GM12878 (cell line): ENCODE results near the gene NAT9. TPM values are rescaled to one million over a fixed set of nuclear protein-coding genes. Genes with fewer than 3 reads are reported as not detected.

Source experiments
- ATAC-seq: fragments of 200-7000 bp; cut with Tn5 transposase; 3 replicates; pipeline ENCODE4 v1.9.1; 2020; ENCODE audit warnings: mild to moderate bottlenecking, moderate library complexity
- BruUV-seq: library from RNA; stranded (reverse); fragments of 400-500 nt; replicated peaks from 2 replicates; lab custom pipeline; 2021; lab: Mats Ljungman, UMichigan
- CTCF ChIA-PET: fragments of 300-600 bp; sonication (Branson Sonifier 250); formaldehyde crosslinking; extraction: SDS; loops from one replicate; lab custom pipeline; 2021; ENCODE audit warnings: inconsistent platforms; lab: Yijun Ruan, JAX
- POLR2A ChIA-PET: fragments of 350-600 bp; formaldehyde crosslinking; extraction: SDS; loops from one replicate; lab custom pipeline; 2021; ENCODE audit warnings: inconsistent platforms; lab: Charles Lee
- RAD21 ChIA-PET: fragments of 300-600 bp; sonication (Branson Sonifier 250); formaldehyde crosslinking; loops from one replicate; lab custom pipeline; 2023; ENCODE audit warnings: antibody characterized with exemption; ENCODE audit not compliant: unreplicated experiment; lab: Charles Lee
- SMC1A ChIA-PET: fragments of 300-600 bp; sonication (Branson Sonifier 250); formaldehyde crosslinking; loops from one replicate; lab custom pipeline; 2023; ENCODE audit not compliant: unreplicated experiment, uncharacterized antibody; lab: Charles Lee
- DNase-seq: peaks from one replicate; pipeline ENCODE4 v3.0.0-alpha.2; 2011; ENCODE audit warnings: low read depth, low spot score
- FAIRE-seq: peaks from 3 replicates; lab custom pipeline; 2011; peaks lifted over from hg19 to GRCh38; lab: Jason Lieb, UNC
- H2AFZ ChIP-seq: 2 replicates; pipeline ENCODE4 v1.6.0; 2011; ENCODE audit warnings: low read depth, low read length, control low read depth; ENCODE audit not compliant: control insufficient read depth
- H3K27ac ChIP-seq: 2 replicates; pipeline ENCODE4 v1.5.1; 2011; ENCODE audit warnings: control low read depth; ENCODE audit not compliant: control insufficient read depth, insufficient read depth
- H3K27me3 ChIP-seq, 2 experiments: replicated peaks in 1 of 2; 2 replicates each; pipeline versions ENCODE4 v1.6.0 to v1.6.1; 2011; ENCODE audit warnings: low read length in 1 of 2; ENCODE audit not compliant: control insufficient read depth in 2 of 2, insufficient read depth in 2 of 2
- H3K36me3 ChIP-seq, 2 experiments: 2 replicates each; pipeline ENCODE4 v1.5.1; 2011; ENCODE audit warnings: low read length in 1 of 2; ENCODE audit not compliant: control insufficient read depth in 2 of 2, insufficient read depth in 2 of 2
- H3K4me1 ChIP-seq: 2 replicates; pipeline ENCODE4 v1.6.1; 2011; ENCODE audit warnings: mild to moderate bottlenecking, low read length, moderate library complexity, mixed read lengths; ENCODE audit not compliant: control insufficient read depth, insufficient read depth
- H3K4me2 ChIP-seq: 2 replicates; pipeline ENCODE4 v1.6.0; 2011; ENCODE audit warnings: control low read depth; ENCODE audit not compliant: control insufficient read depth, insufficient read depth
- H3K4me3 ChIP-seq: fragments of 200-600 bp; sonication (generic); 2 replicates; pipeline ENCODE4 v1.5.1; 2016
- H3K79me2 ChIP-seq: 2 replicates; pipeline ENCODE4 v1.6.0; 2011; ENCODE audit warnings: low read length; ENCODE audit not compliant: control insufficient read depth, insufficient read depth
- H3K9ac ChIP-seq: 2 replicates; pipeline ENCODE4 v1.8.0; 2011; ENCODE audit warnings: low read length, control low read depth, mixed read lengths; ENCODE audit not compliant: control insufficient read depth, insufficient read depth
- H3K9me3 ChIP-seq: replicated peaks from 3 replicates; pipeline ENCODE4 v1.5.1; 2011; ENCODE audit warnings: mild to moderate bottlenecking, low read length; ENCODE audit not compliant: control insufficient read depth, insufficient read depth
- H4K20me1 ChIP-seq: 2 replicates; pipeline ENCODE4 v1.6.0; 2011; ENCODE audit not compliant: control insufficient read depth, insufficient read depth
- BHLHE40 ChIP-seq, 2 experiments: fragments of 450-650 bp in 1 of 2; IDR thresholded peaks; 2 replicates each; pipeline ENCODE4 v1.6.1; 2011 to 2017; ENCODE audit warnings: low read depth in 2 of 2, borderline replicate concordance in 1 of 2, improper control_type of control experiment in 1 of 2, low read length in 1 of 2, mild to moderate bottlenecking in 1 of 2
- CEBPZ ChIP-seq: fragments of 150-350 bp; IDR thresholded peaks from 2 replicates; pipeline ENCODE4 v1.6.1; 2016; ENCODE audit warnings: low read depth, low read length
- EED ChIP-seq: sonication (generic); IDR thresholded peaks from 2 replicates; pipeline ENCODE4 v1.6.1; 2016; ENCODE audit warnings: antibody characterized with exemption, low read depth
- FOXM1 ChIP-seq: IDR thresholded peaks from 2 replicates; pipeline ENCODE4 v1.6.1; 2012; ENCODE audit warnings: low read depth, mild to moderate bottlenecking, inconsistent platforms, low read length, moderate library complexity
- HDAC2 ChIP-seq: fragments of 200-600 bp; sonication (generic); IDR thresholded peaks from 2 replicates; pipeline ENCODE4 v1.6.1; 2017
- NFYB ChIP-seq: IDR thresholded peaks from 2 replicates; pipeline ENCODE4 v1.6.1; 2011; ENCODE audit warnings: low read depth, mild to moderate bottlenecking, low read length, improper control_type of control experiment, moderate library complexity; ENCODE audit not compliant: insufficient read depth
- PRDM15 ChIP-seq: fragments of 450-650 bp; formaldehyde crosslinking; IDR thresholded peaks from 2 replicates; pipeline ENCODE4 v1.4.0; 2020; ENCODE audit warnings: mild to moderate bottlenecking, moderate library complexity
- RELB ChIP-seq: fragments of 450-650 bp; IDR thresholded peaks from 2 replicates; pipeline ENCODE4 v1.6.1; 2017; ENCODE audit warnings: low read depth, mild to moderate bottlenecking, moderate library complexity
- TCF7 ChIP-seq: IDR thresholded peaks from 2 replicates; pipeline ENCODE4 v1.6.1; 2014; ENCODE audit warnings: antibody characterized with exemption, borderline replicate concordance
- ZBTB11 ChIP-seq: fragments of 450-650 bp; formaldehyde crosslinking; IDR thresholded peaks from 2 replicates; pipeline ENCODE4 v1.5.0; 2022; ENCODE audit warnings: mild to moderate bottlenecking, missing genetic modification characterization
- ZSCAN29 ChIP-seq: fragments of 450-650 bp; IDR thresholded peaks from 2 replicates; pipeline ENCODE4 v1.6.1; 2017; ENCODE audit warnings: mild to moderate bottlenecking, moderate library complexity
- WGBS: methylation state at CpG from one replicate; pipeline ENCODE4 v1.1.6; 2016; ENCODE audit warnings: low lambda C conversion rate; ENCODE audit not compliant: insufficient replicate concordance, insufficient coverage; ENCODE audit errors: missing lambda C conversion rate; 5-methylcytosine and 5-hydroxymethylcytosine counted together
- in situ Hi-C: fragments of 300-500 bp; cut with MboI; formaldehyde crosslinking; loops from 9 replicates; pipeline ENCODE4 v1.14.3; 2018; ENCODE audit warnings: mixed read lengths
- intact Hi-C: fragments of 100-400 bp; cut with micrococcal nuclease; formaldehyde crosslinking; loops from one replicate; pipeline ENCODE4 v1.14.2; 2022; ENCODE audit not compliant: unreplicated experiment
- polyA plus RNA-seq, 11 experiments: library from polyadenylated mRNA; depleted of rRNA in 4 of 11; unstranded in 6 of 11; stranded (reverse) in 5 of 11; fragments of >200 nt; fragmentation: Nextera tagmentation in 4 of 11; fragmentation: Illumina TruSeq in 1 of 11; extraction: Ambion mirVana in 4 of 11; extraction: Trizol in 1 of 11; gene quantifications; 1 replicate in 1 of 11; 2 replicates in 10 of 11; pipeline versions ENCODE4 v1.2.1 to v1.2.3, GENCODE V29; 2011 to 2016; ENCODE audit warnings: inconsistent platforms in 2 of 11, missing spikeins in 2 of 11, low read depth in 1 of 11
- total RNA-seq, 4 experiments: library from RNA; depleted of rRNA in 3 of 4; stranded (reverse); fragments of >200 nt in 3 of 4; fragmentation: Illumina TruSeq in 1 of 4; extraction: Trizol in 1 of 4; gene quantifications; 2 replicates each; pipeline versions ENCODE4 v1.2.1 to v1.2.3, GENCODE V29; 2013 to 2021

Gene NAT9
- total and polyA plus RNA-seq, 10 of the 15 experiments (the other 5 are each of a cell fraction or from before 2014, with no cell fraction given): 3.5 to 45.3 (median 27.3) TPM

GRCh38 chr17:74764751-74765286, 11.3 kb downstream of the NAT9 start:
- Histone ChIP-seq H3K79me2 (peaks cover 2% of the 10 kb centered on the region), H3K4me1 (peaks cover 2% of the 10 kb centered on the region; the same call in 1 of the 2 replicates), H2AFZ (no peak overlapping the region), H3K36me3 (peaks cover 0 to 16% of the 10 kb centered on the region in 2 experiments; a peak in 3 of 4 replicates), H3K4me2 (no peak overlapping the region), H4K20me1 (no peaks in the 10 kb centered on the region), H3K27ac (no peak overlapping the region), H3K27me3 (no peaks in the 10 kb centered on the region), H3K9ac (no peak overlapping the region), H3K9me3 (no peaks in the 10 kb centered on the region), H3K4me3 (no peak overlapping the region)
- in situ Hi-C loops: no loop called here
- ChIA-PET SMC1A (no interaction called here), RAD21 (no interaction called here), POLR2A (no interaction called here), CTCF (interaction anchor here (0.7 to 0.9 kb wide), 2 partner anchors 12 to 197 kb away, joined by 3 to 5 read pairs; partner anchors contain the start of gene CD300H)
- FAIRE-seq: no peak
- no TSS peak for BruUV-seq
- WGBS: 100% methylated on average over 4 of the region's 4 CpGs
- no peak for ATAC-seq
- DNase-seq: no peak
- intact Hi-C loops: no loop called here
- no peak for TF ChIP-seq ZBTB11
- no peak for TF ChIP-seq NFYB
- no peak for TF ChIP-seq RELB
- no peak for TF ChIP-seq EED
- TF ChIP-seq ZSCAN29: no peak
- TF ChIP-seq PRDM15: no peak
- no peak for TF ChIP-seq FOXM1
- TF ChIP-seq TCF7: no peak
- TF ChIP-seq HDAC2: no peak
- no peak for TF ChIP-seq BHLHE40 (IDR thresholded peaks at IDR 0.05; ENCODE audit: borderline replicate concordance in 1 of 2, low read depth in 2 of 2, low read length in 1 of 2)
- no peak for TF ChIP-seq CEBPZ
